ENCODE measurements around the gene CPNE1.
"Not testable (repeated sequence)": the region's sequence is repeated elsewhere in the genome, so short reads cannot be mapped to it uniquely, and the experiment has no call there.

The CPNE1 gene

DNA sequence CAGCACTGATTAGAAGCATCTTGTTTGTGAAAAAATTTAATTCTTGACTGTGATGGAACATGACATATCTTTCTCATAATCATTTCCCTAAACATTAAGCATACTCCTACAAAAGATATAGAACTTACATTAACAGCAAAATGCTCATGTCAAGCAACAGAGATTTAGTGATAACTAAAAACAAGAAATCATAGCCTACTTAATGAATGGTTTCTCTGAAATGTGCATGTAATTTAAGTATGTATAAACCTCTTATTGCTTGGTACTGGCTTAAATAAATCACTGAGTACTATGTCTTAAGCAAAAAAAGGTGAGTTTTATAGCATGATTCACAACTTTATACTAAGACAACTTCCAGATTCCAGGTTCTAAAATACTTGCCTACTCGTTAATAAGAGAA lies 43.8 kb upstream of the CPNE1 start:
- H3K4me3 ChIP-seq (ENCODE audit: low read depth, low read length), result no peak overlapping the region
- DNase-seq (ENCODE audit: low read depth), result no peak
- no peak for TF ChIP-seq CTCF (conservative IDR thresholded peaks at IDR 0.05; ENCODE audit: low read depth, low read length)

- not testable (repeated sequence) for DNase-seq (ENCODE audit: low read depth); H3K4me3 ChIP-seq (ENCODE audit: low read depth, low read length)
Measured at GRCh38 chr20:35706591-35707529, 42.2 kb upstream of the CPNE1 start.

DNA sequence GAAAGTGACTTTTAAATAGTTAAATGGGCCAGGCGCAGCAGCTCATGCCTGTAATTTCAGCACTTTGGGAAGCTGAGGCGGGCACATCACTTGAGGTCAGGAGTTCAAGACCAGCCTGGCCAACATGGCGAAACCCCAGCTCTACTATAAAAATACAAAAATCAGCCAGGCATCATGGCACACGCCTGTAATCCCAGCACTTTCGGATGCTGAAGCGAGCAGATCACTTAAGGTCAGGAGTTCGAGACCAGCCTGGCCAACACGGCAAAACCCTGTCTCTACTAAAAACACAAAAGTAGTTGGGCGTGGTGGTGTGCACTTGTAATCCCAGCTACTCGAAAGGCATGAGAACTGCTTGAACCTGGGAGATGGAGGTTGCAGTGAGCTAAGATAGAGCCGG lies 41.2 kb upstream of the CPNE1 start:
- not testable (repeated sequence) for H3K4me3 ChIP-seq (ENCODE audit: low read depth, low read length); DNase-seq (ENCODE audit: low read depth)

DNA sequence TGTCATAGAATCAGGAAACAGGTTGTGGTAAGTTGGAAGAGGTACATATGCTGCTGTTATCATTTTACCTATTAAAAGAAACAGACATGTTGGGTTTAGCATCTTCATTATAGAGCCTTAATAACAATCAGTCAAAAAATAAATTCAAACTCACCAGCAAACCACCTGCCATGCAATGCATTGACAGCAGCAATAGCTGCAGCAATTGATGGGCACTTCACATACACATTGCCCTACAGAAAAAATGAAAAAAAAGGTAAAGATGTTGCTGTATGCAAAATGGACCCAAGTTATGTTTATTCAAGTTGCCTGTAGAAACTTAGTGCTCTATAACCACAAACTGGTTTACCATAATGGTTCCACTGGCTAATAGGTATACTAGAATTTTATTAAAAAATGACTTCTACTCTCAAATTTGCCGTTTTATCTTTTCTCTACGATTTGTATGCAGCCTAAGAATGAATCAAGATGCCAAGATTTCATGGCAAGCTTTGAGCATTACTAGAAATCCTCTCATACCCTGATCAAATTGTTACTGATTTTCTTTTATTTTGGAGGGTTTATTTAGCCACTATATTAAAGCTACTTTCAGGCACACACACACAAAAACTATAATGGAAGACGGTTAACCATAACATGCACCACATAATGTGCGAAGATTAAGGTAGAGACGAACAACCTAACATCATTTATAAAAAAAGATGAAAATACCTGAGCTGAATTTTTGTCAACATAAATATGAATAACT lies 40.0 kb upstream of the CPNE1 start:
- no peak overlapping the region for H3K4me3 ChIP-seq (ENCODE audit: low read depth, low read length)

DNA sequence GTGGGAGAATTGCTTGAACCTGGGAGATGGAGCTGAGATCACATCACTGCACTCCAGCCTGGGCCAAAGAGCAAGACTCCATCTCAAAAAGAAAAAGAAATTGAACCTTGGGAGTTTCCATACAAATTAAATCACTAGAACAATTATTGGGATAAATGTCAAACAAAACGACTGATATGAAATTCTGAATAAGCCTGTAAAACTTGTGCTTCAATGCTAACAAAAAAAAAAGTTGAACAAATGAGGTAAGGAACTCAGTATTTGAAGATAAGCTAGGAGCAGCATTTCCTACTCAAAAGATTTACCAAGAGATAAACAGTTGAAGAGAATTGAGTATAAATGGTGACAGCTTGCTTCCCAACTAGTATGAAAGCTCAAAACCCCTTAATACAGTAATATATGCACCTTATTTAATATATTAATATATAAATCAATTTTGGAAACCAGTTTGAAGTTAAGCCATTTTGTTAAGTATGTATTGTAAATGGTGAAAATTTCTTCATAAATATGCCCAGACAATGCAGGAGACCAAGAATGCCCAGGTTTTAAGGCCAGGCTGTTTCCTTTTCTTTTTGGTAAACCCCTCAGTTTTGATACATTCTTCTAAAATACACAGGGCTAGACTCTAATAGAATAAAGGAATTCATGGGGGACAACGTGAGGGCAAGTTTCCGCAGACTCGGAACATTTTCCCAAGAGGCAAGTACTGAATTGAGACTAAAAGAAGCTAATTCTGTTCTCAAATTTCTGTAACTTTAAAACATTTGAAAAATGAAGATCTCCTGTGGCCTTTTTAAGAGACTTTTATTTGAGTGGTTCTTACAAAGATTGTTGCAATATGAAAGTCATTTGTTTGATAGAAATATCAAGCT lies 38.4 kb upstream of the CPNE1 start:
- DNase-seq (ENCODE audit: low read depth), result no peak
- no peak overlapping the region for H3K4me3 ChIP-seq (ENCODE audit: low read depth, low read length)
- no peak for TF ChIP-seq CTCF (conservative IDR thresholded peaks at IDR 0.05; ENCODE audit: low read depth, low read length)

More for the DNA sequence above, 40.0 kb upstream of the CPNE1 start:
- no peak for DNase-seq (ENCODE audit: low read depth)
- TF ChIP-seq CTCF (conservative IDR thresholded peaks at IDR 0.05; ENCODE audit: low read depth, low read length), result no peak

- DNase-seq (ENCODE audit: low read depth), result no peak
- no peak for TF ChIP-seq CTCF (conservative IDR thresholded peaks at IDR 0.05; ENCODE audit: low read depth, low read length)
Measured at GRCh38 chr20:35702051-35702823, 37.5 kb upstream of the CPNE1 start.

GRCh38 chr20:35700625-35701148 lies 36.0 kb upstream of the CPNE1 start:
- H3K4me3 ChIP-seq (ENCODE audit: low read depth, low read length), result peak overlapping the region; percentile 98
- no peak for TF ChIP-seq CTCF (conservative IDR thresholded peaks at IDR 0.05; ENCODE audit: low read depth, low read length)
- DNase-seq (ENCODE audit: low read depth), result no peak

More at GRCh38 chr20:35702051-35702823, 37.5 kb upstream of the CPNE1 start:
- H3K4me3 ChIP-seq (ENCODE audit: low read depth, low read length), result no peak overlapping the region

Measured in choroid plexus epithelial cell (primary cell).